Prostate gland (tissue), 2 donors: Measurements from ENCODE around the gene KIF15.

Source experiments
- POLR2A ChIP-seq: fragments of 450-650 bp; IDR thresholded peaks from one replicate; pipeline ENCODE4 v1.6.1; 2016; ENCODE audit warnings: antibody characterized with exemption, mild to moderate bottlenecking
- POLR2AphosphoS5 ChIP-seq: sonication (generic); formaldehyde crosslinking; IDR thresholded peaks from one replicate; pipeline ENCODE4 v1.6.1; 2017; ENCODE audit warnings: antibody characterized with exemption
- TF ChIP-seq, protein P1 (sequence below), 4 experiments: fragments of 200-600 bp in 2 of 4; fragments of 450-650 bp in 2 of 4; sonication (generic) in 2 of 4; IDR thresholded peaks; 1 replicate in 3 of 4; 2 replicates in 1 of 4; pipeline ENCODE4 v1.5.1; 2016 to 2019; ENCODE audit warnings: antibody characterized with exemption in 4 of 4, mild to moderate bottlenecking in 2 of 4, moderate library complexity in 2 of 4

DNA sequence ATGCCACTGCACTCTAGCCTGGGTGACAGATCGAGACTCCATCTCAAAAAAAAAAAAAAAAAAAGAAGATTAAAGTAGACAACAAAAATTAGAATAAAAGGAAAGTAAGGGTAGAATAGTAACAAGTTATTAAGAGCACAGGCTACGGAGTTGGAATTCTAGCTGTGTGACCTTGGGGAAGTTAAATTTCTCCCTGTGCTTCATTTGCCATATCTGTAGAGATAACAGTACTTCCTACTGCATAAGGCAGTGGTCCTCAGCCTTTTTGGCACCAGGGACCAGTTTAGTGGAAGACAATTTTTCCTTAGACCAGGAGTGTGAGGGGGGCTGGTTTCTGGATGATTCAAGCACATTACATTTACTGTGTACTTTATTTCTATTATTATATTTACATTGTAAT lies 71.4 kb downstream of the KIF15 start:
- TF ChIP-seq POLR2A, result no peak
- TF ChIP-seq, protein P1, sequence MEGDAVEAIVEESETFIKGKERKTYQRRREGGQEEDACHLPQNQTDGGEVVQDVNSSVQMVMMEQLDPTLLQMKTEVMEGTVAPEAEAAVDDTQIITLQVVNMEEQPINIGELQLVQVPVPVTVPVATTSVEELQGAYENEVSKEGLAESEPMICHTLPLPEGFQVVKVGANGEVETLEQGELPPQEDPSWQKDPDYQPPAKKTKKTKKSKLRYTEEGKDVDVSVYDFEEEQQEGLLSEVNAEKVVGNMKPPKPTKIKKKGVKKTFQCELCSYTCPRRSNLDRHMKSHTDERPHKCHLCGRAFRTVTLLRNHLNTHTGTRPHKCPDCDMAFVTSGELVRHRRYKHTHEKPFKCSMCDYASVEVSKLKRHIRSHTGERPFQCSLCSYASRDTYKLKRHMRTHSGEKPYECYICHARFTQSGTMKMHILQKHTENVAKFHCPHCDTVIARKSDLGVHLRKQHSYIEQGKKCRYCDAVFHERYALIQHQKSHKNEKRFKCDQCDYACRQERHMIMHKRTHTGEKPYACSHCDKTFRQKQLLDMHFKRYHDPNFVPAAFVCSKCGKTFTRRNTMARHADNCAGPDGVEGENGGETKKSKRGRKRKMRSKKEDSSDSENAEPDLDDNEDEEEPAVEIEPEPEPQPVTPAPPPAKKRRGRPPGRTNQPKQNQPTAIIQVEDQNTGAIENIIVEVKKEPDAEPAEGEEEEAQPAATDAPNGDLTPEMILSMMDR (IDR thresholded peaks at IDR 0.05), result no peak
- no peak for TF ChIP-seq POLR2AphosphoS5
